H1 (cell line): ENCODE data around the gene PHC2. TPM values are rescaled to one million over a fixed set of nuclear protein-coding genes. Genes with fewer than 3 reads are reported as not detected.

Experiments used
- BACH1 ChIP-seq: IDR thresholded peaks from 2 replicates; pipeline ENCODE4 v1.6.1; 2012; ENCODE audit warnings: low read length, improper control_type of control experiment
- CBX5 ChIP-seq: fragments of 300-800, 300-1000 bp; sonication (generic); IDR thresholded peaks from 2 replicates; pipeline ENCODE4 v1.7.1; 2016; ENCODE audit warnings: antibody characterized with exemption, low read length, low read depth
- CBX8 ChIP-seq: fragments of 300-800, 300-1000 bp; sonication (generic); IDR thresholded peaks from 2 replicates; pipeline ENCODE4 v1.7.1; 2016; ENCODE audit warnings: low read depth, low read length, borderline replicate concordance
- CHD7 ChIP-seq: fragments of 300-600 bp; sonication (generic); IDR thresholded peaks from 2 replicates; pipeline ENCODE4 v1.7.1; 2012; ENCODE audit warnings: low read length, moderate library complexity, mild to moderate bottlenecking, inconsistent platforms; ENCODE audit not compliant: insufficient replicate concordance
- EGR1 ChIP-seq: IDR thresholded peaks from 2 replicates; pipeline ENCODE4 v1.6.1; 2011; ENCODE audit warnings: low read depth, low read length, borderline replicate concordance
- JUND ChIP-seq: IDR thresholded peaks from 2 replicates; pipeline ENCODE4 v1.6.1; 2011; ENCODE audit warnings: mild to moderate bottlenecking, improper control_type of control experiment, low read length
- POLR2A ChIP-seq, 2 experiments: IDR thresholded peaks; 1 replicate in 1 of 2; 2 replicates in 1 of 2; pipeline ENCODE4 v1.6.1; 2011; ENCODE audit warnings: low read depth in 2 of 2, low read length in 2 of 2, mild to moderate bottlenecking in 2 of 2; ENCODE audit errors: control extremely low read depth in 1 of 2
- POLR2AphosphoS5 ChIP-seq: IDR thresholded peaks from 2 replicates; pipeline ENCODE4 v1.6.1; 2011; ENCODE audit warnings: low read depth, low read length
- SP1 ChIP-seq: IDR thresholded peaks from 2 replicates; pipeline ENCODE4 v1.6.1; 2011; ENCODE audit warnings: low read depth, low read length
- SP2 ChIP-seq: IDR thresholded peaks from 2 replicates; pipeline ENCODE4 v1.6.1; 2012; ENCODE audit warnings: mild to moderate bottlenecking, low read length, inconsistent platforms
- TCF12 ChIP-seq: IDR thresholded peaks from 2 replicates; pipeline ENCODE4 v1.6.1; 2011; ENCODE audit warnings: low read depth, mild to moderate bottlenecking, low read length
- polyA plus RNA-seq, 7 experiments: library from polyadenylated mRNA; depleted of rRNA in 3 of 7; stranded (reverse) in 5 of 7; unstranded in 2 of 7; fragments of >200 nt in 5 of 7; fragments of 200-250 nt in 2 of 7; gene quantifications; 1 replicate in 5 of 7; 2 replicates in 1 of 7; 4 replicates in 1 of 7; pipeline versions ENCODE4 v1.2.1 to v1.2.3, GENCODE V29; 2011 to 2013; ENCODE audit warnings: missing spikeins in 2 of 7, mixed read lengths in 2 of 7
- total RNA-seq: library from RNA; stranded (reverse); fragmentation: NEBNext Ultra II Directional; extraction: Animal tissue kit (Norgen Biotek cat#: 25700); gene quantifications from 2 replicates; pipeline ENCODE4 v1.2.1, GENCODE V29; 2021

The PHC2 gene
- total and polyA plus RNA-seq, 2 of the 8 experiments (the other 6 are each of a cell fraction or from before 2014, with no cell fraction given), result 5.6 to 14.2 TPM

- no peak for TF ChIP-seq TCF12
- no peak for TF ChIP-seq SP2
- TF ChIP-seq BACH1, result peak; percentile 41; the same call in 1 of the 2 replicates
- no peak for TF ChIP-seq CBX8
- TF ChIP-seq SP1, result no peak
- TF ChIP-seq EGR1, result no peak
- no peak for TF ChIP-seq JUND
- no peak for TF ChIP-seq CBX5
- TF ChIP-seq POLR2AphosphoS5, result no peak
- TF ChIP-seq CHD7, result no peak
- TF ChIP-seq POLR2A (IDR thresholded peaks at IDR 0.05; ENCODE audit: control extremely low read depth in 1 of 2, low read depth in 2 of 2, low read length in 2 of 2), result no peak
Measured at GRCh38 chr1:33306653-33307493, 124.0 kb downstream of the PHC2 start (continued).
